HG03135 (cell line): ENCODE measurements around the gene SDK1.

Experiments used
- ATAC-seq: cut with Tn5 transposase; IDR thresholded peaks from one replicate; pipeline ENCODE4 v1.9.1; 2021; ENCODE audit warnings: mild to moderate bottlenecking, moderate library complexity; ENCODE audit not compliant: unreplicated experiment

The SDK1 gene

GRCh38 chr7:4159761-4160554, 858.9 kb downstream of the SDK1 start:
- ATAC-seq = no peak

- no peak for ATAC-seq
Observed at GRCh38 chr7:4162884-4163564, 862.0 kb downstream of the SDK1 start.

- ATAC-seq = no peak
Observed at GRCh38 chr7:4163565-4164203, 862.6 kb downstream of the SDK1 start.

- ATAC-seq = no peak
Observed at GRCh38 chr7:4164556-4164955, 863.5 kb downstream of the SDK1 start.

GRCh38 chr7:4166340-4166739, 865.3 kb downstream of the SDK1 start:
- ATAC-seq = no peak

- no peak for ATAC-seq
Observed at GRCh38 chr7:4166807-4167206, 865.8 kb downstream of the SDK1 start.

GRCh38 chr7:4167385-4167910, 866.4 kb downstream of the SDK1 start:
- no peak for ATAC-seq

GRCh38 chr7:4168041-4168440, 867.0 kb downstream of the SDK1 start:
- no peak for ATAC-seq

GRCh38 chr7:4168541-4168940, 867.5 kb downstream of the SDK1 start:
- no peak for ATAC-seq

- no peak for ATAC-seq
Observed at GRCh38 chr7:4169455-4169854, 868.4 kb downstream of the SDK1 start.

GRCh38 chr7:4170997-4171786, 870.1 kb downstream of the SDK1 start:
- no peak for ATAC-seq

GRCh38 chr7:4172883-4173282, 871.8 kb downstream of the SDK1 start:
- ATAC-seq = no peak

GRCh38 chr7:4173615-4174014, 872.6 kb downstream of the SDK1 start:
- ATAC-seq = no peak

- no peak for ATAC-seq
Observed at GRCh38 chr7:4174016-4174415, 873.0 kb downstream of the SDK1 start.

- no peak for ATAC-seq
Observed at GRCh38 chr7:4174451-4174850, 873.4 kb downstream of the SDK1 start.

GRCh38 chr7:4174884-4175283, 873.8 kb downstream of the SDK1 start:
- no peak for ATAC-seq

- ATAC-seq = no peak
Observed at GRCh38 chr7:4175346-4175973, 874.4 kb downstream of the SDK1 start.

- ATAC-seq = no peak
Observed at GRCh38 chr7:4177001-4177400, 875.9 kb downstream of the SDK1 start.

GRCh38 chr7:4178416-4178815, 877.4 kb downstream of the SDK1 start:
- no peak for ATAC-seq

- ATAC-seq = no peak
Observed at GRCh38 chr7:4178916-4179687, 878.0 kb downstream of the SDK1 start.
